RWPE1 (cell line): ENCODE data around the gene INS.
A peak's percentile ranks its signal among the peaks of the same experiment; 100 is the strongest.
"Not testable (repeated sequence)": the region's sequence is repeated elsewhere in the genome, so short reads cannot be mapped to it uniquely, and the experiment has no call there.

Experiments
- CTCF ChIA-PET: fragments of 350-600 bp; sonication (Branson Sonifier 250); formaldehyde crosslinking; extraction: SDS; loops from one replicate; lab custom pipeline; 2021; lab: Yijun Ruan, JAX
- POLR2A ChIA-PET: fragments of 400-600 bp; formaldehyde crosslinking; extraction: SDS; loops from one replicate; lab custom pipeline; 2020; ENCODE audit warnings: antibody characterized with exemption; ENCODE audit not compliant: low non-redundant PET; lab: Yijun Ruan, JAX
- DNase-seq: peaks from one replicate; pipeline ENCODE4 v3.0.0; 2012; ENCODE audit warnings: low spot score
- H3K27ac ChIP-seq: fragments of 450-650 bp; 2 replicates; pipeline ENCODE4 v1.5.1; 2017
- CTCF ChIP-seq: fragments of 450-650 bp; conservative IDR thresholded peaks from 2 replicates; pipeline ENCODE4 v1.5.1; 2017; ENCODE audit warnings: low read depth, mild to moderate bottlenecking

Gene INS

GRCh38 chr11:2178906-2179494 is 18.0 kb upstream of the INS start:
- peak; percentile 92 for DNase-seq
- CTCF ChIA-PET, result interaction anchor here (1.3 to 1.5 kb wide), 2 partner anchors 15 to 23 kb away, joined by 4 to 9 read pairs; no protein-coding TSS in a partner anchor
- POLR2A ChIA-PET, result interaction anchor here (0.6 kb wide), 1 partner anchor 126 kb away, joined by 3 read pairs; no protein-coding TSS in a partner anchor

GRCh38 chr11:2178055-2178773 is 17.2 kb upstream of the INS start:
- DNase-seq, result not testable (repeated sequence)
- peak overlapping the region; percentile 99 for H3K27ac ChIP-seq
- CTCF ChIA-PET, result interaction anchor here (0.6 to 1.5 kb wide), 3 partner anchors 16 to 206 kb away, joined by 3 to 9 read pairs (median 4); no protein-coding TSS in a partner anchor
- POLR2A ChIA-PET, result interaction anchor here (0.6 kb wide), 1 partner anchor 127 kb away, joined by 3 read pairs; no protein-coding TSS in a partner anchor

More at GRCh38 chr11:2178906-2179494, 18.0 kb upstream of the INS start:
- peak overlapping the region; percentile 99 for H3K27ac ChIP-seq
- no peak for TF ChIP-seq CTCF

GRCh38 chr11:2177076-2177475 is 16.1 kb upstream of the INS start:
- ChIA-PET CTCF (no interaction called here), POLR2A (no interaction called here)
- peak overlapping the region; percentile 99 for H3K27ac ChIP-seq
- TF ChIP-seq CTCF, result no peak
- no peak for DNase-seq

- POLR2A ChIA-PET, result no interaction called here
- DNase-seq, result no peak
- TF ChIP-seq CTCF, result no peak
- peak overlapping the region; percentile 99 for H3K27ac ChIP-seq
- CTCF ChIA-PET, result no interaction called here
Observed at GRCh38 chr11:2176389-2176900, 15.4 kb upstream of the INS start.

- H3K27ac ChIP-seq, result peak overlapping the region; percentile 99
- no peak for TF ChIP-seq CTCF
- ChIA-PET CTCF (no interaction called here), POLR2A (no interaction called here)
- peak; percentile 32 for DNase-seq
Observed at GRCh38 chr11:2175659-2176058, 14.7 kb upstream of the INS start.

GRCh38 chr11:2174361-2174760 is 13.4 kb upstream of the INS start:
- POLR2A ChIA-PET, result no interaction called here
- DNase-seq, result no peak
- no peak for TF ChIP-seq CTCF
- CTCF ChIA-PET, result interaction anchor here (0.6 to 0.7 kb wide), 2 partner anchors 18 to 132 kb away, joined by 3 to 4 read pairs; no protein-coding TSS in a partner anchor
- peak overlapping the region; percentile 99 for H3K27ac ChIP-seq
